Epithelial cell of prostate (primary cell): ENCODE measurements around the gene GNL3.

ENCODE experiments used
- DNase-seq: peaks from one replicate; pipeline ENCODE4 v3.0.0-alpha.2; 2011; ENCODE audit warnings: low read depth, low spot score
- H3K27ac ChIP-seq: fragments of 450-650 bp; 2 replicates; pipeline ENCODE4 v1.5.1; 2017; ENCODE audit warnings: mild to moderate bottlenecking

The GNL3 gene

GRCh38 chr3:52685285-52685708 lies 535 bp upstream of the GNL3 start:
- DNase-seq, result no peak

GRCh38 chr3:52688266-52688665 lies 2.4 kb downstream of the GNL3 start:
- H3K27ac ChIP-seq, result peak overlapping the region; percentile 90
- DNase-seq, result peak; percentile 41

More at GRCh38 chr3:52685285-52685708, 535 bp upstream of the GNL3 start:
- peak overlapping the region; percentile 90 for H3K27ac ChIP-seq

GRCh38 chr3:52689151-52689550 lies 3.3 kb downstream of the GNL3 start:
- peak overlapping the region; percentile 90 for H3K27ac ChIP-seq
- DNase-seq, result no peak

GRCh38 chr3:52690560-52690959 lies 4.7 kb downstream of the GNL3 start:
- DNase-seq, result no peak
- H3K27ac ChIP-seq, result no peak overlapping the region

- DNase-seq, result no peak
- H3K27ac ChIP-seq, result no peak overlapping the region
Observed at GRCh38 chr3:52693071-52693470, 7.2 kb downstream of the GNL3 start.

GRCh38 chr3:52694528-52695189 lies 8.8 kb downstream of the GNL3 start:
- H3K27ac ChIP-seq, result no peak overlapping the region
- DNase-seq, result no peak

- H3K27ac ChIP-seq, result no peak overlapping the region
- no peak for DNase-seq
Observed at GRCh38 chr3:52695798-52696671, 10.2 kb downstream of the GNL3 start.

- no peak overlapping the region for H3K27ac ChIP-seq
- no peak for DNase-seq
Observed at GRCh38 chr3:52696830-52697631, 11.2 kb downstream of the GNL3 start.

- no peak overlapping the region for H3K27ac ChIP-seq
- DNase-seq, result no peak
Observed at GRCh38 chr3:52697632-52697965, 11.8 kb downstream of the GNL3 start.

- H3K27ac ChIP-seq, result no peak overlapping the region
- DNase-seq, result no peak
Observed at GRCh38 chr3:52703341-52703740, 17.5 kb downstream of the GNL3 start.

- DNase-seq, result no peak
- peak overlapping the region; percentile 82 for H3K27ac ChIP-seq
Observed at GRCh38 chr3:52704611-52705437, 19.0 kb downstream of the GNL3 start.

GRCh38 chr3:52705438-52705687 lies 19.5 kb downstream of the GNL3 start:
- H3K27ac ChIP-seq, result peak overlapping the region; percentile 82
- DNase-seq, result no peak

- peak; percentile 37 for DNase-seq
Observed at GRCh38 chr3:52705688-52706686, 20.2 kb downstream of the GNL3 start, which contains the start of the genes GLT8D1 and SPCS1. GLT8D1 (minus strand) TSS chr3:52705791; CDS start chr3:52700460, 5,331 bp downstream. SPCS1 (plus strand) TSS chr3:52706106; CDS start chr3:52706247, 141 bp downstream.

GRCh38 chr3:52707585-52707984 lies 21.8 kb downstream of the GNL3 start:
- no peak for DNase-seq
- H3K27ac ChIP-seq, result no peak overlapping the region

More at GRCh38 chr3:52705688-52706686, 20.2 kb downstream of the GNL3 start, which contains the start of the genes GLT8D1 and SPCS1:
- peak within 1 kb of the TSS; percentile 82 for H3K27ac ChIP-seq

GRCh38 chr3:52710512-52710911 lies 24.7 kb downstream of the GNL3 start:
- DNase-seq, result no peak
- no peak overlapping the region for H3K27ac ChIP-seq

GRCh38 chr3:52712291-52713212 lies 26.7 kb downstream of the GNL3 start:
- no peak for DNase-seq
- no peak overlapping the region for H3K27ac ChIP-seq
